ENCODE data around the gene RAD9A.

DNA sequence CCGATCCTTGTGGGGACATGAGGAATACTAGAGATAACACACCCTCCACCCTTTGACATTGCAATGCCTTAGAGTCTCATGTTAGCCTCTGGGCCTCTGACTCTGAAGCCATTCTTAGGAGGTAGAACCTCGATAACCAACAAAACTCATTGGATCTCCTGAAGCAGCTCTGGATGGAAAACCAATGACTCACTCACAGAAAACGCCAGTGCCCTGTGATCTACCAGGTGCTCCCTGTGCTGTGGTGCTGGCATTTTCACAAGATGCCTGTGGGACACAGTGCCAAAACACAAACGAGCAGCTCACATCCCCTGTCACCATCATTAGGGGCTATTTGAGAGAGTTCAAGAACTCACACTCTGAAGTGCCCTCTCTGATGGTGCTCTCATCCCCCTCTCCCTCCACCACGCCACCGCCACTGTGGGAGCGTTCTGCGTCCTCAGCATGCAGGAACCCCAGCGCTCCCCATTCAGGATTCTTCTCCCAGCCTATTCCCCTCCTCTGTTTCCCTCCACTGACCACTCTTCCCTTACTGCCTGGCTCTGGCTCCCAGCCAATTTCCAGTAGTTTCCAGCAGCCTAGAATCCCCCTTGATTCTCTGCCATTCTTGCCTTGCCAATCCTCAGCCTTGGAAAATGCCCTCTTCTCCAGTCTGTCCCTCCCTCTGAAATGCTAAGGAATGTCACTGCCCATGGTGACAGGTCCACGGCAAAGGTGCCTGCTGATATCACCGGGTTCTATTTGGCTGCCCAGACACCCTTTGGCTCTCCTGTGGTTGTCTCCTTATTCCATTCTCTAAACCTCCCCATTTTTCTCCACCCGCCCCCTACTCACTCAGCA lies 33.7 kb upstream of the RAD9A start:
- no peak for TF ChIP-seq CTCF (conservative IDR thresholded peaks at IDR 0.05; ENCODE audit: low read depth in 2 of 2)
- TF ChIP-seq JUNB (IDR thresholded peaks at IDR 0.05; ENCODE audit: unreplicated experiment), result no peak
- no peak for TF ChIP-seq STAT1 (IDR thresholded peaks at IDR 0.05; ENCODE audit: unreplicated experiment)
- no peak for TF ChIP-seq ETS1 (IDR thresholded peaks at IDR 0.05)
- TF ChIP-seq ZNF462 (CRISPR knock-in tag; IDR thresholded peaks at IDR 0.05), result no peak
- TF ChIP-seq EZH2 (IDR thresholded peaks at IDR 0.05; ENCODE audit: low read depth, unreplicated experiment), result no peak
- TF ChIP-seq CREB1 (CRISPR knock-in tag; IDR thresholded peaks at IDR 0.05; ENCODE audit: low read depth), result no peak
- no peak for TF ChIP-seq POLR2AphosphoS5 (IDR thresholded peaks at IDR 0.05; ENCODE audit: low read depth)
- TF ChIP-seq, protein P1, sequence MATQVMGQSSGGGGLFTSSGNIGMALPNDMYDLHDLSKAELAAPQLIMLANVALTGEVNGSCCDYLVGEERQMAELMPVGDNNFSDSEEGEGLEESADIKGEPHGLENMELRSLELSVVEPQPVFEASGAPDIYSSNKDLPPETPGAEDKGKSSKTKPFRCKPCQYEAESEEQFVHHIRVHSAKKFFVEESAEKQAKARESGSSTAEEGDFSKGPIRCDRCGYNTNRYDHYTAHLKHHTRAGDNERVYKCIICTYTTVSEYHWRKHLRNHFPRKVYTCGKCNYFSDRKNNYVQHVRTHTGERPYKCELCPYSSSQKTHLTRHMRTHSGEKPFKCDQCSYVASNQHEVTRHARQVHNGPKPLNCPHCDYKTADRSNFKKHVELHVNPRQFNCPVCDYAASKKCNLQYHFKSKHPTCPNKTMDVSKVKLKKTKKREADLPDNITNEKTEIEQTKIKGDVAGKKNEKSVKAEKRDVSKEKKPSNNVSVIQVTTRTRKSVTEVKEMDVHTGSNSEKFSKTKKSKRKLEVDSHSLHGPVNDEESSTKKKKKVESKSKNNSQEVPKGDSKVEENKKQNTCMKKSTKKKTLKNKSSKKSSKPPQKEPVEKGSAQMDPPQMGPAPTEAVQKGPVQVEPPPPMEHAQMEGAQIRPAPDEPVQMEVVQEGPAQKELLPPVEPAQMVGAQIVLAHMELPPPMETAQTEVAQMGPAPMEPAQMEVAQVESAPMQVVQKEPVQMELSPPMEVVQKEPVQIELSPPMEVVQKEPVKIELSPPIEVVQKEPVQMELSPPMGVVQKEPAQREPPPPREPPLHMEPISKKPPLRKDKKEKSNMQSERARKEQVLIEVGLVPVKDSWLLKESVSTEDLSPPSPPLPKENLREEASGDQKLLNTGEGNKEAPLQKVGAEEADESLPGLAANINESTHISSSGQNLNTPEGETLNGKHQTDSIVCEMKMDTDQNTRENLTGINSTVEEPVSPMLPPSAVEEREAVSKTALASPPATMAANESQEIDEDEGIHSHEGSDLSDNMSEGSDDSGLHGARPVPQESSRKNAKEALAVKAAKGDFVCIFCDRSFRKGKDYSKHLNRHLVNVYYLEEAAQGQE (IDR thresholded peaks at IDR 0.05; ENCODE audit: unreplicated experiment), result no peak

Data from GM23338 (cell line).